ENCODE measurements around the gene PRR20G. TPM values are rescaled to one million over a fixed set of nuclear protein-coding genes. Genes with fewer than 3 reads are reported as not detected.
"Not testable (repeated sequence)": the region's sequence is repeated elsewhere in the genome, so short reads cannot be mapped to it uniquely, and the experiment has no call there.

Gene PRR20G
- total RNA-seq, 1 experiment from 2014 or later: not detected

DNA sequence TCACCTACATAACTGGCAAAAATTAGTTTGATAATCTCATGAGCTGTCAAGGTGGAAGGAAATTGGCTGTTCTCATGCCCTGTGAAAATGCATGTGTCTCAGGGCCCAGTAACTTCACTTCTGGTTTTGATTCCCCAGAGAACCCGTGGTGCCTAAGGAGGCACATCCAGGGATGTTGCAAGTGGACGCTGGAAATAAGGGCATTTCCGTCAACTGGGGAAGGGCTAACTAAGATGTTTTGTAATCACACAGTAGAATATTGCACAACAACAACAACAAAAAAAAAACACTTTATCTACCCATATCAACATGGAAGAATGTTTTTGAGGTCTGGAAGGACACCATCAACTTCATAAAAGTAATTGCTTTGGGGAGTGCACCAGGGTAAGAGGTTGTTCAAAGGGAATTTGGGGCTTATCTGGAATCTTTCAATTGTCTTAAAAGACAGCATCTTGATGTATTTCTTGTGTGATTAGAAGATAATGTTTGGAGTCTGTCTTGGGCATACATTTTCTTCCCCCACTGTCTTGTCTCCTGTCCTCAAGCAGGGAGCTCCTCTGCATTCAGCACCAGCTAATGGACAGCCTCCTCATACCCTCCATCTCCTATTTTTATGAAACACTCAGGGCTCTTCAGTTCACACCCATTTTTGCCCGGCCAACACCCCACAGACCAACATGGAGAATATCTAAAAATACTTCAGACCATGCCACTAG, 37.2 kb upstream of the PRR20G start:
- H3K4me1 ChIP-seq (ENCODE audit: low read length): no peaks in the 10 kb centered on the region
- H2AFZ ChIP-seq (ENCODE audit: low read length): no peak overlapping the region
- H3K4me3 ChIP-seq (ENCODE audit: low read length): no peak overlapping the region
- no peak overlapping the region for H3K4me2 ChIP-seq (ENCODE audit: low read depth, low read length, poor library complexity, severe bottlenecking)
- no peaks in the 10 kb centered on the region for H3K36me3 ChIP-seq (ENCODE audit: insufficient read depth, low read length)
- no peaks in the 10 kb centered on the region for H3K79me2 ChIP-seq (ENCODE audit: low read length)
- H3K9ac ChIP-seq (ENCODE audit: low read length): no peak overlapping the region
- no peaks in the 10 kb centered on the region for H3K9me2 ChIP-seq (replicated peaks; ENCODE audit: insufficient read depth, low read length)
- peaks cover 6% of the 10 kb centered on the region; the same call in 1 of the 2 replicates for H3K9me3 ChIP-seq (ENCODE audit: low read length)
- DNase-seq: no peak
- H3K27ac ChIP-seq (ENCODE audit: low read length): no peak overlapping the region
- no peaks in the 10 kb centered on the region for H4K20me1 ChIP-seq (ENCODE audit: insufficient read depth, low read depth, low read length)
- no peaks in the 10 kb centered on the region; the same call in 1 of the 2 replicates for H3K27me3 ChIP-seq (ENCODE audit: low read length)

- no peak for DNase-seq
- no peak overlapping the region for H3K4me3 ChIP-seq (ENCODE audit: low read length)
- no peak overlapping the region for H3K9ac ChIP-seq (ENCODE audit: low read length)
- no peaks in the 10 kb centered on the region for H3K79me2 ChIP-seq (ENCODE audit: low read length)
- H2AFZ ChIP-seq (ENCODE audit: low read length): no peak overlapping the region
- no peaks in the 10 kb centered on the region for H3K4me1 ChIP-seq (ENCODE audit: low read length)
- no peaks in the 10 kb centered on the region for H4K20me1 ChIP-seq (ENCODE audit: insufficient read depth, low read depth, low read length)
- H3K36me3 ChIP-seq (ENCODE audit: insufficient read depth, low read length): no peaks in the 10 kb centered on the region
- H3K27ac ChIP-seq (ENCODE audit: low read length): no peak overlapping the region
- H3K27me3 ChIP-seq (ENCODE audit: low read length): no peaks in the 10 kb centered on the region
- H3K9me3 ChIP-seq (ENCODE audit: low read length): no peaks in the 10 kb centered on the region
- no peaks in the 10 kb centered on the region for H3K9me2 ChIP-seq (replicated peaks; ENCODE audit: insufficient read depth, low read length)
- H3K4me2 ChIP-seq (ENCODE audit: low read depth, low read length, poor library complexity, severe bottlenecking): no peak overlapping the region
Observed at GRCh38 chr3:127324076-127324475, 36.2 kb upstream of the PRR20G start.

DNA sequence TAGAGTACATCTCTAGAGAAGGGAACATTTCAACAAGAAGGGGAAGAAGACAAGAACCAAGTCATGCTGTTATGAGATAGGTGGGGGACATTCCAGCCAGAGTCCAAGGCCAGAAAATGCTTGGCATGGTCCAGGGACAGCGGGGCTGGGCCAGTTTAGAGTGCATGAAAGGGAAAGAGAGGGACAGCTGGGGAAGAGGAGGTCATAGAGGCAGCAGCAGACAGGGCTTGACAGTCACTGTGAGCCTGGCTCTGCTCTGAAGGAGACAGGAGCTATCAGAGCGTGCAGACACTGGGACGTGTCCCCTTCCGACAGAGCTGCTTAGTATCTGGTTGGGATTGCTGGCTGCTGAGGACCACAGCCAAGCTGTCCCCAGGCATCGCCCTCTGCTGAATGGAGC, 35.7 kb upstream of the PRR20G start:
- no peaks in the 10 kb centered on the region for H4K20me1 ChIP-seq (ENCODE audit: insufficient read depth, low read depth, low read length)
- no peak overlapping the region for H3K4me3 ChIP-seq (ENCODE audit: low read length)
- H3K9ac ChIP-seq (ENCODE audit: low read length): no peak overlapping the region
- H3K79me2 ChIP-seq (ENCODE audit: low read length): no peaks in the 10 kb centered on the region
- H2AFZ ChIP-seq (ENCODE audit: low read length): no peak overlapping the region
- no peaks in the 10 kb centered on the region for H3K9me2 ChIP-seq (replicated peaks; ENCODE audit: insufficient read depth, low read length)
- H3K4me1 ChIP-seq (ENCODE audit: low read length): no peaks in the 10 kb centered on the region
- no peaks in the 10 kb centered on the region for H3K27me3 ChIP-seq (ENCODE audit: low read length)
- no peak overlapping the region for H3K27ac ChIP-seq (ENCODE audit: low read length)
- H3K9me3 ChIP-seq (ENCODE audit: low read length): no peaks in the 10 kb centered on the region
- no peak overlapping the region for H3K4me2 ChIP-seq (ENCODE audit: low read depth, low read length, poor library complexity, severe bottlenecking)
- no peaks in the 10 kb centered on the region for H3K36me3 ChIP-seq (ENCODE audit: insufficient read depth, low read length)
- DNase-seq: no peak

- Histone ChIP-seq H3K27ac (ENCODE audit: low read length) (no peak overlapping the region), H2AFZ (ENCODE audit: low read length) (no peak overlapping the region), H3K4me1 (ENCODE audit: low read length) (no peaks in the 10 kb centered on the region), H3K79me2 (ENCODE audit: low read length) (no peaks in the 10 kb centered on the region), H3K9ac (ENCODE audit: low read length) (no peak overlapping the region), H3K4me2 (ENCODE audit: low read depth, low read length, poor library complexity, severe bottlenecking) (no peak overlapping the region), H3K27me3 (ENCODE audit: low read length) (no peaks in the 10 kb centered on the region), H4K20me1 (ENCODE audit: insufficient read depth, low read depth, low read length) (no peaks in the 10 kb centered on the region), H3K9me3 (ENCODE audit: low read length) (no peaks in the 10 kb centered on the region), H3K9me2 (replicated peaks; ENCODE audit: insufficient read depth, low read length) (no peaks in the 10 kb centered on the region), H3K4me3 (ENCODE audit: low read length) (no peak overlapping the region), H3K36me3 (ENCODE audit: insufficient read depth, low read length) (no peaks in the 10 kb centered on the region)
- DNase-seq: no peak
Observed at GRCh38 chr3:127321371-127321770, 33.5 kb upstream of the PRR20G start.

DNA sequence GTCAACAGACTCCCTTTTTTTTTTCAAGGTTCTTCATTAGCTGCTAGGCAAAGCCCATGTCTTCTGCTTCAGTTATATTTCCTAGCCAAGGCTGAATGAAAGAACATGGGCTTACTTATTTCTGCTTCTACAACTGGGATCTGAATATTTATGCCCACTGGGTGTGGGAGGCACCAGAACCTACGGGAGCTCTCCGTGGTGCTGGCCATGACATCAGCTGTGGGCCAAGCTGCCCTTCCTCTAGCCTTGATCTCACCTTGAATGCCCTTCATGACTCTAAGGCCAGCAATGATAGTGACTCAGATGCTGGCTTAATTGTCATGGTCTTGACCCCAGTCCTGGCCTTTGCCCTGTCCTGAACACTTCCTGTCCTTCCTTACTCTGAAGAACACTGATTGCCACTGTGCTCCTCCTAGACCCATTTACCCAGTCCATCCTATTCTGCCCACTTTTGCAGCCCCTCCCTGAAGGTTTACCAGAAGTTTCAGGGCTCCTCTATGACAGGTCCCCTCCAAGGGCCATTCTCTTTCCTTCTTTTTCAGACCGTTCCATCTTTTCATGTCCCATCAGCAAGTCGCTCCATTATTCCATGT, 32.8 kb upstream of the PRR20G start:
- Histone ChIP-seq H3K27me3 (ENCODE audit: low read length) (no peaks in the 10 kb centered on the region), H3K36me3 (ENCODE audit: insufficient read depth, low read length) (no peaks in the 10 kb centered on the region), H3K9ac (ENCODE audit: low read length) (no peak overlapping the region), H4K20me1 (ENCODE audit: insufficient read depth, low read depth, low read length) (no peaks in the 10 kb centered on the region), H3K9me2 (replicated peaks; ENCODE audit: insufficient read depth, low read length) (no peaks in the 10 kb centered on the region), H3K4me1 (ENCODE audit: low read length) (no peaks in the 10 kb centered on the region), H2AFZ (ENCODE audit: low read length) (no peak overlapping the region), H3K4me3 (ENCODE audit: low read length) (no peak overlapping the region), H3K79me2 (ENCODE audit: low read length) (no peaks in the 10 kb centered on the region), H3K9me3 (ENCODE audit: low read length) (no peaks in the 10 kb centered on the region), H3K4me2 (ENCODE audit: low read depth, low read length, poor library complexity, severe bottlenecking) (no peak overlapping the region), H3K27ac (ENCODE audit: low read length) (no peak overlapping the region)
- no peak for DNase-seq

GRCh38 chr3:127316685-127317084, 28.8 kb upstream of the PRR20G start:
- Histone ChIP-seq H3K79me2 (ENCODE audit: low read length) (no peaks in the 10 kb centered on the region), H3K9ac (ENCODE audit: low read length) (no peak overlapping the region), H3K9me2 (replicated peaks; ENCODE audit: insufficient read depth, low read length) (no peaks in the 10 kb centered on the region), H3K4me2 (ENCODE audit: low read depth, low read length, poor library complexity, severe bottlenecking) (no peak overlapping the region), H3K4me1 (ENCODE audit: low read length) (no peaks in the 10 kb centered on the region), H2AFZ (ENCODE audit: low read length) (no peak overlapping the region), H4K20me1 (ENCODE audit: insufficient read depth, low read depth, low read length) (no peaks in the 10 kb centered on the region), H3K9me3 (ENCODE audit: low read length) (no peaks in the 10 kb centered on the region), H3K4me3 (ENCODE audit: low read length) (no peak overlapping the region), H3K27ac (ENCODE audit: low read length) (no peak overlapping the region), H3K36me3 (ENCODE audit: insufficient read depth, low read length) (no peaks in the 10 kb centered on the region), H3K27me3 (ENCODE audit: low read length) (no peaks in the 10 kb centered on the region)
- DNase-seq: no peak

- Histone ChIP-seq H3K4me3 (ENCODE audit: low read length) (no peak overlapping the region), H2AFZ (ENCODE audit: low read length) (no peak overlapping the region), H3K4me2 (ENCODE audit: low read depth, low read length, poor library complexity, severe bottlenecking) (no peak overlapping the region), H4K20me1 (ENCODE audit: insufficient read depth, low read depth, low read length) (no peaks in the 10 kb centered on the region), H3K9ac (ENCODE audit: low read length) (no peak overlapping the region), H3K36me3 (ENCODE audit: insufficient read depth, low read length) (no peaks in the 10 kb centered on the region), H3K79me2 (ENCODE audit: low read length) (no peaks in the 10 kb centered on the region), H3K9me2 (replicated peaks; ENCODE audit: insufficient read depth, low read length) (no peaks in the 10 kb centered on the region), H3K27me3 (ENCODE audit: low read length) (no peaks in the 10 kb centered on the region), H3K27ac (ENCODE audit: low read length) (no peak overlapping the region), H3K9me3 (ENCODE audit: low read length) (no peaks in the 10 kb centered on the region), H3K4me1 (ENCODE audit: low read length) (no peaks in the 10 kb centered on the region)
- DNase-seq: no peak
Observed at GRCh38 chr3:127312818-127313217, 25.0 kb upstream of the PRR20G start.

DNA sequence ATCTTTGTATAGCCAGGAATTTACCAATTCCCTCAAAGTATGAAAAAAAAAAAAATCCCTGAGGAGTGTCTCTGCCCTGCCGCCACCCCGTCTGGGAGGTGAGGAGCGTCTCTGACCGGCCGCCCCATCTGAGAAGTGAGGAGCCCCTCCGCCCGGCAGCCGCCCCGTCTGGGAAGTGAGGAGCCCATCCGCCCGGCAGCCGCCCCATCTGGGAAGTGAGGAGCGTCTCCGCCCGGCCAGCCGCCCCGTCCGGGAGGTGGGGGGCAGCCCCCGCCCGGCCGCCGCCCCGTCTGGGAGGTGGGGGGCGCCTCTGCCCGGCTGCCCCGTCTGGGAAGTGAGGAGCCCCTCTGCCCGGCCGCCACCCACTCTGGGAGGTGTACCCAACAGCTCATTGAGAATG, 21.0 kb upstream of the PRR20G start:
- not testable (repeated sequence) for H3K9me3 ChIP-seq (ENCODE audit: low read length); H4K20me1 ChIP-seq (ENCODE audit: insufficient read depth, low read depth, low read length); H3K9me2 ChIP-seq (replicated peaks; ENCODE audit: insufficient read depth, low read length); DNase-seq; H3K36me3 ChIP-seq (ENCODE audit: insufficient read depth, low read length); H3K4me2 ChIP-seq (ENCODE audit: low read depth, low read length, poor library complexity, severe bottlenecking); H3K27me3 ChIP-seq (ENCODE audit: low read length); H3K27ac ChIP-seq (ENCODE audit: low read length); H2AFZ ChIP-seq (ENCODE audit: low read length); H3K4me3 ChIP-seq (ENCODE audit: low read length); H3K4me1 ChIP-seq (ENCODE audit: low read length); H3K9ac ChIP-seq (ENCODE audit: low read length); H3K79me2 ChIP-seq (ENCODE audit: low read length)

All from Karpas-422 (cell line).